Transverse colon (tissue), 4 donors: ENCODE data around the gene LTBP2.

ENCODE experiments used
- CTCF ChIP-seq, 5 experiments: fragments of 200-600 bp in 3 of 5; fragments of 450-650 bp in 2 of 5; sonication (generic) in 3 of 5; IDR thresholded peaks; 1 replicate in 2 of 5; 2 replicates in 3 of 5; pipeline ENCODE4 v1.5.1; 2016 to 2017; ENCODE audit warnings: antibody characterized with exemption in 5 of 5, inconsistent platforms in 3 of 5, mild to moderate bottlenecking in 2 of 5, moderate library complexity in 1 of 5
- POLR2A ChIP-seq: fragments of 450-650 bp; IDR thresholded peaks from one replicate; pipeline ENCODE4 v1.6.1; 2016; ENCODE audit warnings: antibody characterized with exemption, mild to moderate bottlenecking, moderate library complexity
- POLR2AphosphoS5 ChIP-seq, 3 donors: sonication (generic); formaldehyde crosslinking; IDR thresholded peaks; one replicate each; pipeline ENCODE4 v1.6.1; 2016; ENCODE audit warnings: antibody characterized with exemption in 3 of 3

- TF ChIP-seq CTCF (IDR thresholded peaks at IDR 0.05), result no peak
- no peak for TF ChIP-seq POLR2AphosphoS5 (IDR thresholded peaks at IDR 0.05)
- TF ChIP-seq POLR2A, result no peak
Measured at GRCh38 chr14:74649167-74649566, 37.1 kb upstream of the LTBP2 start.
